OCI-LY7 (cell line): Measurements from ENCODE around the gene MACF1. TPM values are rescaled to one million over a fixed set of nuclear protein-coding genes. Genes with fewer than 3 reads are reported as not detected.

Source experiments
- BruUV-seq: library from RNA; stranded (reverse); fragments of 400-500 nt; replicated peaks from 2 replicates; lab custom pipeline; 2021; lab: Mats Ljungman, UMichigan
- CTCF ChIA-PET: fragments of 300-600 bp; sonication (Branson Sonifier 250); formaldehyde crosslinking; loops from one replicate; lab custom pipeline; 2022; ENCODE audit warnings: antibody characterized with exemption; ENCODE audit not compliant: unreplicated experiment; lab: Charles Lee
- POLR2A ChIA-PET: fragments of 300-600 bp; sonication (Branson Sonifier 250); formaldehyde crosslinking; loops from one replicate; lab custom pipeline; 2022; ENCODE audit warnings: antibody characterized with exemption; lab: Charles Lee
- DNase-seq: peaks from one replicate; pipeline ENCODE4 v3.0.0-alpha.2; 2015; ENCODE audit warnings: low spot score
- H2AFZ ChIP-seq: fragments of 200-600 bp; sonication (generic), shearing (Covaris generic); 2 replicates; pipeline ENCODE4 v1.6.1; 2014; ENCODE audit warnings: mild to moderate bottlenecking, antibody characterized with exemption, low read length, moderate library complexity
- H3K27ac ChIP-seq: fragments of 200-600 bp; sonication (generic); 2 replicates; pipeline ENCODE4 v1.5.1; 2014; ENCODE audit warnings: mixed run types, low read depth, mild to moderate bottlenecking, moderate library complexity, low read length, inconsistent platforms; ENCODE audit not compliant: poor library complexity, severe bottlenecking
- H3K36me3 ChIP-seq: fragments of 200-600 bp; sonication (generic); 2 replicates; pipeline ENCODE4 v1.6.1; 2014; ENCODE audit warnings: mild to moderate bottlenecking, antibody characterized with exemption, low read length, moderate library complexity, mixed read lengths; ENCODE audit not compliant: insufficient read depth
- H3K4me1 ChIP-seq: fragments of 200-600 bp; sonication (generic); 2 replicates; pipeline ENCODE4 v1.5.1; 2014; ENCODE audit warnings: mild to moderate bottlenecking, low read length; ENCODE audit not compliant: insufficient read depth, poor library complexity, severe bottlenecking
- H3K4me2 ChIP-seq: fragments of 200-600 bp; sonication (generic); 2 replicates; pipeline ENCODE4 v1.6.1; 2014; ENCODE audit warnings: mild to moderate bottlenecking, low read length
- H3K4me3 ChIP-seq: fragments of 200-600 bp; sonication (generic); 2 replicates; pipeline ENCODE4 v1.5.1; 2014; ENCODE audit warnings: mild to moderate bottlenecking, low read depth, low read length; ENCODE audit not compliant: poor library complexity, severe bottlenecking
- H3K79me2 ChIP-seq: fragments of 200-600 bp; sonication (generic); 2 replicates; pipeline ENCODE4 v1.6.1; 2016; ENCODE audit warnings: low read depth, mild to moderate bottlenecking, low read length, moderate library complexity, mixed read lengths; ENCODE audit not compliant: insufficient read depth
- H3K9me2 ChIP-seq: fragments of 200-600 bp; sonication (generic); 2 replicates; pipeline ENCODE4 v1.6.1; 2016; ENCODE audit warnings: mild to moderate bottlenecking, low read length, mixed read lengths; ENCODE audit not compliant: insufficient read depth
- H3K9me3 ChIP-seq: fragments of 200-600 bp; sonication (generic); 2 replicates; pipeline ENCODE4 v1.6.1; 2014; ENCODE audit warnings: mild to moderate bottlenecking, mixed run types, low read length, mixed read lengths
- H4K20me1 ChIP-seq: fragments of 200-600 bp; sonication (generic); 2 replicates; pipeline ENCODE4 v1.6.1; 2014; ENCODE audit warnings: mild to moderate bottlenecking, antibody characterized with exemption, low read length, moderate library complexity, mixed read lengths; ENCODE audit not compliant: insufficient read depth
- EZH2phosphoT487 ChIP-seq: fragments of 200-600 bp; sonication (generic); IDR thresholded peaks from 2 replicates; pipeline ENCODE4 v1.6.1; 2018; ENCODE audit warnings: low read depth, borderline replicate concordance, mild to moderate bottlenecking, mixed run types, antibody characterized with exemption, low read length, moderate library complexity, mixed read lengths
- intact Hi-C: fragments of 100-400 bp; cut with micrococcal nuclease; formaldehyde crosslinking; loops from one replicate; pipeline ENCODE4 v1.10.0; 2022; ENCODE audit not compliant: unreplicated experiment
- total RNA-seq, 2 experiments: library from RNA; depleted of rRNA in 1 of 2; stranded (reverse); fragments of >200 nt in 1 of 2; shearing (Covaris generic) in 1 of 2; gene quantifications; 2 replicates each; pipeline ENCODE4 v1.2.3, GENCODE V29; 2014 to 2022
- TF ChIP-seq, protein P1 (sequence below): fragments of 200-600 bp; sonication (generic); conservative IDR thresholded peaks from 2 replicates; pipeline ENCODE4 v1.5.1; 2014; ENCODE audit warnings: mild to moderate bottlenecking, antibody characterized with exemption, low read length, moderate library complexity, mixed read lengths

MACF1 gene
- total RNA-seq, 2 experiments from 2014 or later, result 211 to 220 TPM

GRCh38 chr1:39453603-39454002 is 249.1 kb downstream of the MACF1 start:
- Histone ChIP-seq H3K36me3 (peaks cover 98% of the 10 kb centered on the region), H3K4me2 (no peak overlapping the region), H3K9me3 (no peaks in the 10 kb centered on the region), H3K4me1 (no peaks in the 10 kb centered on the region), H3K9me2 (no peaks in the 10 kb centered on the region), H2AFZ (no peak overlapping the region), H4K20me1 (no peaks in the 10 kb centered on the region), H3K4me3 (no peak overlapping the region), H3K79me2 (no peaks in the 10 kb centered on the region), H3K27ac (no peak overlapping the region)
- TF ChIP-seq, protein P1, sequence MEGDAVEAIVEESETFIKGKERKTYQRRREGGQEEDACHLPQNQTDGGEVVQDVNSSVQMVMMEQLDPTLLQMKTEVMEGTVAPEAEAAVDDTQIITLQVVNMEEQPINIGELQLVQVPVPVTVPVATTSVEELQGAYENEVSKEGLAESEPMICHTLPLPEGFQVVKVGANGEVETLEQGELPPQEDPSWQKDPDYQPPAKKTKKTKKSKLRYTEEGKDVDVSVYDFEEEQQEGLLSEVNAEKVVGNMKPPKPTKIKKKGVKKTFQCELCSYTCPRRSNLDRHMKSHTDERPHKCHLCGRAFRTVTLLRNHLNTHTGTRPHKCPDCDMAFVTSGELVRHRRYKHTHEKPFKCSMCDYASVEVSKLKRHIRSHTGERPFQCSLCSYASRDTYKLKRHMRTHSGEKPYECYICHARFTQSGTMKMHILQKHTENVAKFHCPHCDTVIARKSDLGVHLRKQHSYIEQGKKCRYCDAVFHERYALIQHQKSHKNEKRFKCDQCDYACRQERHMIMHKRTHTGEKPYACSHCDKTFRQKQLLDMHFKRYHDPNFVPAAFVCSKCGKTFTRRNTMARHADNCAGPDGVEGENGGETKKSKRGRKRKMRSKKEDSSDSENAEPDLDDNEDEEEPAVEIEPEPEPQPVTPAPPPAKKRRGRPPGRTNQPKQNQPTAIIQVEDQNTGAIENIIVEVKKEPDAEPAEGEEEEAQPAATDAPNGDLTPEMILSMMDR, result no peak
- no peak for TF ChIP-seq EZH2phosphoT487
- no TSS peak for BruUV-seq
- intact Hi-C loops, result no loop called here
- ChIA-PET CTCF (no interaction called here), POLR2A (no interaction called here)
- DNase-seq, result no peak

DNA sequence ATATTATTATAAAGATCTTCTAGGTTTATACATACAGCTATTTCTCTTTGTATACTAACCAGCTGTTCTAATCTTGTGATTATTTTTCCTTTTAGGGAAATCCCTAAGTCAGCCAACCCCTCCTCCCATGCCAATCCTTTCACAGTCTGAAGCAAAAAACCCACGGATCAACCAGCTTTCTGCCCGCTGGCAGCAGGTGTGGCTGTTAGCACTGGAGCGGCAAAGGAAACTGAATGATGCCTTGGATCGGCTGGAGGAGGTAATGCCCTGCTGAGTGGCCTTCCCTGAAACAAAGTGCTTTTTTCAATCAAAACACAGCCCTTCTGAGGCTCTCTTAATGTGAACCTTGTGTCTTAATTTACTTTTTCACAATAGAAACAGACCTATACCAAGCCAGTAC is 254.5 kb downstream of the MACF1 start:
- H3K27ac ChIP-seq, result no peak overlapping the region
- BruUV-seq, result no TSS peak
- no peak overlapping the region for H3K4me2 ChIP-seq
- TF ChIP-seq, protein P1, result no peak
- no peak for TF ChIP-seq EZH2phosphoT487
- ChIA-PET CTCF (no interaction called here), POLR2A (interaction anchor here (0.6 to 1.1 kb wide), 5 partner anchors 12 to 1583 kb away, joined by 3 to 4 read pairs (median 4); no protein-coding TSS in a partner anchor)
- H3K9me2 ChIP-seq, result no peaks in the 10 kb centered on the region
- intact Hi-C loops, result no loop called here
- no peak overlapping the region for H3K4me3 ChIP-seq
- H4K20me1 ChIP-seq, result no peaks in the 10 kb centered on the region
- H3K9me3 ChIP-seq, result no peaks in the 10 kb centered on the region
- H3K36me3 ChIP-seq, result peaks cover 99% of the 10 kb centered on the region
- H2AFZ ChIP-seq, result no peak overlapping the region
- no peaks in the 10 kb centered on the region for H3K79me2 ChIP-seq
- H3K4me1 ChIP-seq, result no peaks in the 10 kb centered on the region
- no peak for DNase-seq

- intact Hi-C loops, result loop anchor here (5.0 kb wide), 1 partner anchor 75 kb away; no protein-coding TSS in a partner anchor
- H3K79me2 ChIP-seq, result no peaks in the 10 kb centered on the region
- no TSS peak for BruUV-seq
- no peaks in the 10 kb centered on the region for H3K4me1 ChIP-seq
- H3K9me2 ChIP-seq, result no peaks in the 10 kb centered on the region
- ChIA-PET POLR2A (interaction anchor here (0.7 kb wide), 1 partner anchor 23 kb away, joined by 3 read pairs; no protein-coding TSS in a partner anchor), CTCF (no interaction called here)
- no peak overlapping the region for H3K27ac ChIP-seq
- H3K36me3 ChIP-seq, result peaks cover 96% of the 10 kb centered on the region
- no peaks in the 10 kb centered on the region for H3K9me3 ChIP-seq
- TF ChIP-seq, protein P1, result no peak
- TF ChIP-seq EZH2phosphoT487, result no peak
- no peak for DNase-seq
- H4K20me1 ChIP-seq, result no peaks in the 10 kb centered on the region
- no peak overlapping the region for H2AFZ ChIP-seq
- H3K4me2 ChIP-seq, result no peak overlapping the region
- no peak overlapping the region for H3K4me3 ChIP-seq
Observed at GRCh38 chr1:39462074-39462473, 257.6 kb downstream of the MACF1 start.
